B cell (primary cell): ENCODE results near the gene KIF14. TPM values are rescaled to one million over a fixed set of nuclear protein-coding genes. Genes with fewer than 3 reads are reported as not detected.

Source experiments
- ATAC-seq: fragments of 200-7000 bp; cut with Tn5 transposase; one replicate; pipeline ENCODE4 v1.10.0; 2021; ENCODE audit warnings: low read depth, mild to moderate bottlenecking, moderate number of reproducible peaks, moderate library complexity
- CTCF ChIA-PET: fragments of 350-600 bp; sonication (Branson Sonifier 250); formaldehyde crosslinking; loops from one replicate; lab custom pipeline; 2021; ENCODE audit warnings: antibody characterized with exemption, inconsistent platforms; lab: Charles Lee
- POLR2A ChIA-PET: fragments of 350-600 bp; sonication (Branson Sonifier 250); formaldehyde crosslinking; loops from one replicate; lab custom pipeline; 2021; ENCODE audit warnings: antibody characterized with exemption; lab: Charles Lee
- DNase-seq: peaks from one replicate; pipeline ENCODE4 v3.0.0; 2013
- H2AFZ ChIP-seq: 2 replicates; pipeline ENCODE4 v1.6.1; 2012; ENCODE audit warnings: mild to moderate bottlenecking, low read depth, low read length; ENCODE audit not compliant: insufficient read depth, poor library complexity, severe bottlenecking
- H3K27ac ChIP-seq, 2 donors: 1 replicate in 1 of 2; 2 replicates in 1 of 2; pipeline ENCODE4 v1.5.1; 2012 to 2013; ENCODE audit warnings: low read length in 2 of 2, mild to moderate bottlenecking in 2 of 2, moderate library complexity in 1 of 2
- H3K27me3 ChIP-seq, 4 experiments: fragments of 200-600 bp in 1 of 4; sonication (generic) in 1 of 4; replicated peaks in 1 of 4; 1 replicate in 2 of 4; 2 replicates in 2 of 4; pipeline versions ENCODE4 v1.6.1 to v1.7.0; 2013 to 2016; ENCODE audit warnings: low read length in 3 of 4, mild to moderate bottlenecking in 2 of 4, mixed read lengths in 1 of 4, moderate library complexity in 1 of 4; ENCODE audit not compliant: insufficient read depth in 4 of 4, control insufficient read depth in 3 of 4; ENCODE audit errors: control extremely low read depth in 1 of 4
- H3K36me3 ChIP-seq, 2 experiments: replicated peaks in 1 of 2; 1 replicate in 1 of 2; 2 replicates in 1 of 2; pipeline versions ENCODE4 v1.6.1 to v1.7.1; 2013; ENCODE audit warnings: low read length in 1 of 2; ENCODE audit not compliant: insufficient read depth in 2 of 2, control insufficient read depth in 1 of 2; ENCODE audit errors: control extremely low read depth in 1 of 2, extremely low read depth in 1 of 2
- H3K4me1 ChIP-seq, 2 donors: fragments of 200-600 bp in 1 of 2; sonication (generic) in 1 of 2; 1 replicate in 1 of 2; 2 replicates in 1 of 2; pipeline versions ENCODE4 v1.5.1 to v1.6.1; 2013 to 2017; ENCODE audit warnings: low read length in 2 of 2; ENCODE audit not compliant: control insufficient read depth in 2 of 2, insufficient read depth in 2 of 2
- H3K4me2 ChIP-seq: replicated peaks from 2 replicates; pipeline ENCODE3; 2012; ENCODE audit warnings: mild to moderate bottlenecking, low read depth, low read length; ENCODE audit not compliant: poor library complexity, severe bottlenecking
- H3K4me3 ChIP-seq, 5 experiments: fragments of 200-600 bp in 1 of 5; sonication (generic) in 1 of 5; 1 replicate in 3 of 5; 2 replicates in 2 of 5; pipeline versions ENCODE4 v1.5.1 to v1.7.0; 2011 to 2016; ENCODE audit warnings: low read length in 4 of 5, mild to moderate bottlenecking in 4 of 5, low read depth in 2 of 5, control low read depth in 1 of 5, moderate library complexity in 1 of 5; ENCODE audit not compliant: insufficient read depth in 1 of 5; ENCODE audit errors: control extremely low read depth in 1 of 5, extremely low read depth in 1 of 5
- H3K79me2 ChIP-seq: fragments of 200-600 bp; sonication (generic); one replicate; pipeline ENCODE4 v1.6.0; 2016; ENCODE audit warnings: low read length; ENCODE audit not compliant: control insufficient read depth, insufficient read depth
- H3K9ac ChIP-seq: fragments of 200-600 bp; sonication (generic); 2 replicates; pipeline ENCODE4 v1.6.1; 2017; ENCODE audit warnings: mild to moderate bottlenecking, low read length, moderate library complexity
- H3K9me3 ChIP-seq, 3 donors: one replicate each; pipeline versions ENCODE4 v1.6.1 to v1.7.1; 2013; ENCODE audit warnings: low read length in 2 of 3; ENCODE audit not compliant: control insufficient read depth in 2 of 3, insufficient read depth in 1 of 3; ENCODE audit errors: control extremely low read depth in 1 of 3
- H4K20me1 ChIP-seq: 2 replicates; pipeline ENCODE4 v1.6.0; 2012; ENCODE audit warnings: mild to moderate bottlenecking, low read length; ENCODE audit not compliant: insufficient read depth, control insufficient read depth, poor library complexity, severe bottlenecking
- H3K27ac Mint-ChIP-seq: one replicate; pipeline ENCODE4 v1.8.0; 2021; ENCODE audit warnings: mixed read lengths
- H3K27me3 Mint-ChIP-seq: one replicate; pipeline ENCODE4 v1.8.0; 2021; ENCODE audit warnings: mixed read lengths
- H3K4me1 Mint-ChIP-seq: one replicate; pipeline ENCODE4 v1.8.0; 2021; ENCODE audit warnings: mixed read lengths
- H3K4me3 Mint-ChIP-seq: one replicate; pipeline ENCODE4 v1.8.0; 2021; ENCODE audit warnings: mixed read lengths
- H3K9me3 Mint-ChIP-seq: one replicate; pipeline ENCODE4 v1.8.0; 2022; ENCODE audit warnings: mixed read lengths; ENCODE audit not compliant: insufficient read depth
- EZH2 ChIP-seq: IDR thresholded peaks from 2 replicates; pipeline ENCODE4 v1.6.1; 2012; ENCODE audit warnings: borderline replicate concordance, low read depth, mild to moderate bottlenecking, moderate library complexity, low read length; ENCODE audit not compliant: insufficient read depth, poor library complexity, severe bottlenecking
- WGBS: methylation state at CpG from one replicate; pipeline ENCODE4 v1.1.5; 2013; ENCODE audit warnings: missing lambda C conversion rate; ENCODE audit not compliant: insufficient coverage; 5-methylcytosine and 5-hydroxymethylcytosine counted together
- intact Hi-C: fragments of 100-400 bp; cut with micrococcal nuclease; formaldehyde crosslinking; loops from one replicate; pipeline ENCODE4 v1.10.0; 2022
- polyA plus RNA-seq: library from polyadenylated mRNA; depleted of rRNA; stranded (reverse); fragments of >200 nt; gene quantifications from 2 replicates; pipeline ENCODE4 v1.2.3, GENCODE V29; 2012
- total RNA-seq, 2 donors: library from RNA; stranded (reverse); fragments of 120-200 nt in 1 of 2; gene quantifications; 1 replicate in 1 of 2; 2 replicates in 1 of 2; pipeline versions ENCODE4 v1.2.3 to v1.2.4, GENCODE V29; 2013 to 2022
- TF ChIP-seq, protein P1 (sequence below): fragments of 200-600 bp; IDR thresholded peaks from one replicate; pipeline ENCODE4 v1.8.0; 2022; ENCODE audit warnings: antibody characterized with exemption, mild to moderate bottlenecking

The KIF14 gene
- total and polyA plus RNA-seq, 2 donors (not counting 1 experiment from before 2014, with no cell fraction given), result 0.01 to 0.15 TPM

DNA sequence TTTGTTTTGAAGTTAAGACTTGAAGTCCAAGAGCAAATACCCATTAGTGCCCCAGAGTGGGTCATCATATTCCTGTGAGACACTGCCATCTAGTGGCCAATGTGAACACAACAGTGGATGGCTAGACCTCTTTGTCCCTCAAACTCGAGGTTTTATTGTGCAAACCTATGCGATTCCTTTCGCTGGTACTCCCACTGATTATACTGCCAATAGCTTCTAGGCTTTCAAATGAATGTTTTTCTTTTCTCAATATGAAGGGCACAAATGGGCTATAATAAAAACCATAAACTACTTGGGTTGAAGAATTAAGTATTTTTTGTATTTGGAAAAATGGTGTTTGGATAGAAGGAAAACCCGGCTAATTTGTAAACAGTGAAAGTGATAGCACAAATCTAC, 110.3 kb downstream of the KIF14 start:
- H3K27me3 ChIP-seq, result peaks cover 0 to 9% (median 2%) of the 10 kb centered on the region in 4 experiments
- H3K4me3 ChIP-seq, result no peak overlapping the region
- WGBS, result 0% methylated on average over 1 of the region's 4 CpGs
- H3K79me2 ChIP-seq, result no peaks in the 10 kb centered on the region
- Mint-ChIP-seq H3K27me3 (peaks cover 24% of the 10 kb centered on the region), H3K27ac (no peak overlapping the region), H3K9me3 (no peaks in the 10 kb centered on the region), H3K4me1 (no peaks in the 10 kb centered on the region), H3K4me3 (no peak overlapping the region)
- intact Hi-C loops, result loop anchor here (1.0 kb wide), 3 partner anchors 22 to 826 kb away; no protein-coding TSS in a partner anchor
- CTCF ChIA-PET, result interaction anchor here (0.7 to 5.1 kb wide), 10 partner anchors 9 to 824 kb away, joined by 3 to 105 read pairs (median 4); no protein-coding TSS in a partner anchor
- peak; percentile 63 for ATAC-seq
- no peaks in the 10 kb centered on the region for H4K20me1 ChIP-seq
- H3K27ac ChIP-seq, result no peak overlapping the region
- no peaks in the 10 kb centered on the region for H3K4me1 ChIP-seq
- no peak for TF ChIP-seq EZH2
- TF ChIP-seq, protein P1, sequence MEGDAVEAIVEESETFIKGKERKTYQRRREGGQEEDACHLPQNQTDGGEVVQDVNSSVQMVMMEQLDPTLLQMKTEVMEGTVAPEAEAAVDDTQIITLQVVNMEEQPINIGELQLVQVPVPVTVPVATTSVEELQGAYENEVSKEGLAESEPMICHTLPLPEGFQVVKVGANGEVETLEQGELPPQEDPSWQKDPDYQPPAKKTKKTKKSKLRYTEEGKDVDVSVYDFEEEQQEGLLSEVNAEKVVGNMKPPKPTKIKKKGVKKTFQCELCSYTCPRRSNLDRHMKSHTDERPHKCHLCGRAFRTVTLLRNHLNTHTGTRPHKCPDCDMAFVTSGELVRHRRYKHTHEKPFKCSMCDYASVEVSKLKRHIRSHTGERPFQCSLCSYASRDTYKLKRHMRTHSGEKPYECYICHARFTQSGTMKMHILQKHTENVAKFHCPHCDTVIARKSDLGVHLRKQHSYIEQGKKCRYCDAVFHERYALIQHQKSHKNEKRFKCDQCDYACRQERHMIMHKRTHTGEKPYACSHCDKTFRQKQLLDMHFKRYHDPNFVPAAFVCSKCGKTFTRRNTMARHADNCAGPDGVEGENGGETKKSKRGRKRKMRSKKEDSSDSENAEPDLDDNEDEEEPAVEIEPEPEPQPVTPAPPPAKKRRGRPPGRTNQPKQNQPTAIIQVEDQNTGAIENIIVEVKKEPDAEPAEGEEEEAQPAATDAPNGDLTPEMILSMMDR, result peak; percentile 97
- H3K4me2 ChIP-seq, result no peak overlapping the region
- H3K9me3 ChIP-seq, result no peaks in the 10 kb centered on the region
- no peaks in the 10 kb centered on the region for H3K36me3 ChIP-seq
- no peak overlapping the region for H3K9ac ChIP-seq
- peak; percentile 77 for DNase-seq
- no peak overlapping the region for H2AFZ ChIP-seq
- POLR2A ChIA-PET, result no interaction called here

GRCh38 chr1:200506471-200506870, 114.1 kb downstream of the KIF14 start:
- ATAC-seq (no peak), DNase-seq (no peak)
- Histone ChIP-seq H2AFZ (no peak overlapping the region), H3K9me3 (peaks cover 0 to 4% (median 0%) of the 10 kb centered on the region in 3 donors), H4K20me1 (no peaks in the 10 kb centered on the region), H3K36me3 (no peaks in the 10 kb centered on the region), H3K79me2 (no peaks in the 10 kb centered on the region), H3K4me3 (no peak overlapping the region), H3K4me1 (no peaks in the 10 kb centered on the region), H3K27me3 (peaks cover 0 to 8% (median 2%) of the 10 kb centered on the region in 4 experiments), H3K4me2 (no peak overlapping the region), H3K9ac (no peak overlapping the region), H3K27ac (no peak overlapping the region)
- intact Hi-C loops, result no loop called here
- Mint-ChIP-seq H3K27ac (no peak overlapping the region), H3K9me3 (no peaks in the 10 kb centered on the region), H3K27me3 (peaks cover 16% of the 10 kb centered on the region), H3K4me1 (no peaks in the 10 kb centered on the region), H3K4me3 (no peak overlapping the region)
- ChIA-PET CTCF (interaction anchor here (0.6 to 1.5 kb wide), 2 partner anchors 11 to 822 kb away, joined by 3 read pairs; no protein-coding TSS in a partner anchor), POLR2A (no interaction called here)
- no peak for TF ChIP-seq EZH2
- TF ChIP-seq, protein P1, result no peak
- WGBS, result over 99% methylated on average over 8 of the region's 12 CpGs
